ENCODE results near the gene ELN.

DNA sequence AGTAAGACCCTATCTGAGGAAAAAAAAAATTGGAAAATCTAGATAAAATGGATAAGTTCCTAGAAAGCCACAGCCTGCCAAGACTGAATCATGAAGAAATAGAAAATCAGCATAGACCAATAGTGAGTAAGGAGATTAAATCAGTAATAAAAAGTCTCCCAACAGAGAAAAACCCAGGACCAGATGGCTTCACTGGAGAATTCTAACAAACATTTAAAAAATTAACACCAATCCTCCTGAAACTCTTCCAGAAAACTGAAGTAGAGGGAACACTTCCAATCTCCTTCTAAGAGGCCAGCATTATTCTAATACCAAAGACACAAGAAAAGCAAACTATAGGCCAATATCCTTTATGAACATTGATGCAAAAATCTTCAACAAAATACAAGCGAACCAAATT is 46.8 kb downstream of the ELN start:
- TF ChIP-seq, protein P1, sequence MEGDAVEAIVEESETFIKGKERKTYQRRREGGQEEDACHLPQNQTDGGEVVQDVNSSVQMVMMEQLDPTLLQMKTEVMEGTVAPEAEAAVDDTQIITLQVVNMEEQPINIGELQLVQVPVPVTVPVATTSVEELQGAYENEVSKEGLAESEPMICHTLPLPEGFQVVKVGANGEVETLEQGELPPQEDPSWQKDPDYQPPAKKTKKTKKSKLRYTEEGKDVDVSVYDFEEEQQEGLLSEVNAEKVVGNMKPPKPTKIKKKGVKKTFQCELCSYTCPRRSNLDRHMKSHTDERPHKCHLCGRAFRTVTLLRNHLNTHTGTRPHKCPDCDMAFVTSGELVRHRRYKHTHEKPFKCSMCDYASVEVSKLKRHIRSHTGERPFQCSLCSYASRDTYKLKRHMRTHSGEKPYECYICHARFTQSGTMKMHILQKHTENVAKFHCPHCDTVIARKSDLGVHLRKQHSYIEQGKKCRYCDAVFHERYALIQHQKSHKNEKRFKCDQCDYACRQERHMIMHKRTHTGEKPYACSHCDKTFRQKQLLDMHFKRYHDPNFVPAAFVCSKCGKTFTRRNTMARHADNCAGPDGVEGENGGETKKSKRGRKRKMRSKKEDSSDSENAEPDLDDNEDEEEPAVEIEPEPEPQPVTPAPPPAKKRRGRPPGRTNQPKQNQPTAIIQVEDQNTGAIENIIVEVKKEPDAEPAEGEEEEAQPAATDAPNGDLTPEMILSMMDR (conservative IDR thresholded peaks at IDR 0.05; ENCODE audit: low read depth, low read length), result no peak
- TF ChIP-seq EZH2 (IDR thresholded peaks at IDR 0.05; ENCODE audit: borderline replicate concordance, low read depth, low read length, poor library complexity, severe bottlenecking), result no peak
